ENCODE data around the gene AMH. TPM values are rescaled to one million over a fixed set of nuclear protein-coding genes. Genes with fewer than 3 reads are reported as not detected.

The AMH gene
- total RNA-seq, 1 experiment from 2014 or later: 42.8 TPM

DNA sequence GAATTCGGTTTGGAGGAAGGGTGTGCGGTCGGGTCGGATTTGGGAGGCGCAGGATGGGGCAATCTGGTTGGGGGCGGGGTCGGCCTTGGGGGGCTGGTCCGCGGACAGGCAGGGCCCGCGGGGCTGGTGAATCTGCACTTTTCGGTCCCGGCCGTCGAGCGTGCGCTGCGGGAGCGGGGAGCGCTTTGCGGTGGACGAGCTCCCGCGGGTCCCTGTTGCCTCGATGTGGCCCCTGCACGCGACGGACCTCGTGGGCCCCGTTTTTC is 21.0 kb downstream of the AMH start (continued):
- TF ChIP-seq TCF7L2 (IDR thresholded peaks at IDR 0.05; ENCODE audit: borderline replicate concordance, extremely low read depth, insufficient read depth, insufficient read length) (no peak), EZH2phosphoT487 (IDR thresholded peaks at IDR 0.05; ENCODE audit: borderline replicate concordance) (no peak), ELF1 (IDR thresholded peaks at IDR 0.05; ENCODE audit: borderline replicate concordance, low read depth) (no peak), RAD21 (IDR thresholded peaks at IDR 0.05; ENCODE audit: low read depth) (no peak), SIN3A (IDR thresholded peaks at IDR 0.05; ENCODE audit: low read depth) (no peak)

DNA sequence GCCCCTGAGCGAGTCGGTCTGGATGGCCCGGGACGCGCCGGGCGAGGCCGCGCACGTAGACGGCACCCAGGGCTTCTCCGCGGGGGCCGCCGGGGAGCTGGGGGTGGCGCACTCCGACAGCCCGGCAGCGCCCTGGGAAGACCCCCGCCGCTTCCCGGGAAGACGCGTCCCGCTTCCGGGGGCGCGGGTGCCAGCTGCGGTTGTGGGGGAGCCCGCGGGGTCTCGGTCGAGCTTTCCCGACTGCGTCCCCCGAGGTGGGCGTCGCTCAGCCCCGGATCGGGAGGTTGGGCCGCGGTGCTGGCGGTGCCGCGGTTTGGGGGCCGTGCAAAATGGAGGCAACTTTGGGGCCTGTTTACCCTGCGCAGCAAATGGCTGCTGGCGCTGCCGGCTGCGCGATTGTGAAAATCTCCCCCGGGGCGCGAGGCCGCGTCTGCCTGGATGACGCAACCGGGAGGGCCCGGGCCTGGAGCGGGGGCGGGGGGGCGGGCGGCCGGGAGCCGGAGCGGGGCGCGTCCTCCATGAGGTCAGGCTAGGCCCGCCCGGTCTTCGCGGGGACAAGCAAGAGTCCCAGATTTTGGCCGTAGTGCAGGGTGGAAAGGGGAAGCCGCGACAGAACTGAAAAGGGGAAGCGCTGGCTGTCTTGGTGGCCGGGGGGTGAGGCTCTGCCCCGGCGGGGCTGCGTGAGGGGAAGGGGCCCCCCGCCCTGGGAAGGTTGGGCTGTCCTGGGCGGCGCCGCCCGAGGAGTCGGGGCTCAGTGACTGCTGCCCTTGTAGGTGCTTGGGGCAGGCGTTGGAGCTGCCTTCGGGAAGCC is 21.5 kb downstream of the AMH start:
- BruUV-seq (replicated peaks): no TSS peak
- no peak for ATAC-seq
- ChIA-PET RAD21 (ENCODE audit: low non-redundant PET in 1 of 2, low total read pairs in 2 of 2, uncharacterized antibody in 2 of 2, unreplicated experiment in 2 of 2) (no interaction called here), CTCF (interaction anchor here (1.4 kb wide), 1 partner anchor 10 kb away, joined by 4 read pairs; no protein-coding TSS in a partner anchor), POLR2A (interaction anchor here (0.8 to 1.3 kb wide), 5 partner anchors 9 to 129 kb away, joined by 3 to 4 read pairs (median 3); no protein-coding TSS in a partner anchor)
- Histone ChIP-seq H3K9me2 (ENCODE audit: insufficient read depth) (no peaks in the 10 kb centered on the region), H3K36me3 (ENCODE audit: control insufficient read depth in 1 of 2, insufficient read depth in 2 of 2, low read length in 2 of 2) (peaks cover 13 to 28% of the 10 kb centered on the region in 2 experiments; a peak in 2 of 4 replicates), H3K9ac (ENCODE audit: low read length) (peak overlapping the region; percentile 99), H3K4me1 (ENCODE audit: control insufficient read depth in 1 of 2, insufficient read depth in 2 of 2, low read length in 2 of 2) (peaks cover 22 to 56% of the 10 kb centered on the region in 2 experiments), H3K27me3 (ENCODE audit: insufficient read depth, low read length) (no peaks in the 10 kb centered on the region), H4K20me1 (ENCODE audit: insufficient read depth) (peaks cover 18% of the 10 kb centered on the region; the same call in 1 of the 2 replicates), H3K9me3 (ENCODE audit: control insufficient read depth in 1 of 2, insufficient read depth in 1 of 2, low read depth in 1 of 2, low read length in 2 of 2) (no peaks in the 10 kb centered on the region), H3K4me2 (ENCODE audit: low read length) (peak overlapping the region; percentile 76), H3K79me2 (ENCODE audit: insufficient read depth, low read length) (peaks cover 51% of the 10 kb centered on the region), H3K27ac (ENCODE audit: low read depth, low read length) (peak overlapping the region; percentile 98), H2AFZ (ENCODE audit: low read depth, low read length, poor library complexity, severe bottlenecking) (no peak overlapping the region), H3K4me3 (replicated peaks in 1 of 2; ENCODE audit: low read depth in 1 of 2, low read length in 2 of 2) (peak overlapping the region; percentile 97 to 98)
- DNase-seq (ENCODE audit: low read depth, low spot score): no peak
- intact Hi-C loops (cut with micrococcal nuclease): no loop called here
- TF ChIP-seq POLR2AphosphoS5 (IDR thresholded peaks at IDR 0.05; ENCODE audit: low read depth, low read length): peak; percentile 24; the same call in 1 of the 2 replicates
- peak; percentile 34; the same call in 1 of the 2 replicates for TF ChIP-seq ZFX (IDR thresholded peaks at IDR 0.05)
- TF ChIP-seq TCF7L2 (IDR thresholded peaks at IDR 0.05; ENCODE audit: borderline replicate concordance, extremely low read depth, insufficient read depth, insufficient read length): no peak
- TF ChIP-seq SP1 (IDR thresholded peaks at IDR 0.05; ENCODE audit: low read depth): no peak
- TF ChIP-seq EGR1 (IDR thresholded peaks at IDR 0.05; ENCODE audit: low read depth): peak; percentile 38; the same call in 1 of the 2 replicates

Measured in HCT116 (cell line).